Measurements from ENCODE around the gene EFCAB10.

GRCh38 chr7:105618016-105618296 lies 36.7 kb upstream of the EFCAB10 start:
- no peak for TF ChIP-seq EP300 (IDR thresholded peaks at IDR 0.05)
- no peak for TF ChIP-seq POLR2A (IDR thresholded peaks at IDR 0.05; ENCODE audit: low read depth)
- TF ChIP-seq, protein P1, sequence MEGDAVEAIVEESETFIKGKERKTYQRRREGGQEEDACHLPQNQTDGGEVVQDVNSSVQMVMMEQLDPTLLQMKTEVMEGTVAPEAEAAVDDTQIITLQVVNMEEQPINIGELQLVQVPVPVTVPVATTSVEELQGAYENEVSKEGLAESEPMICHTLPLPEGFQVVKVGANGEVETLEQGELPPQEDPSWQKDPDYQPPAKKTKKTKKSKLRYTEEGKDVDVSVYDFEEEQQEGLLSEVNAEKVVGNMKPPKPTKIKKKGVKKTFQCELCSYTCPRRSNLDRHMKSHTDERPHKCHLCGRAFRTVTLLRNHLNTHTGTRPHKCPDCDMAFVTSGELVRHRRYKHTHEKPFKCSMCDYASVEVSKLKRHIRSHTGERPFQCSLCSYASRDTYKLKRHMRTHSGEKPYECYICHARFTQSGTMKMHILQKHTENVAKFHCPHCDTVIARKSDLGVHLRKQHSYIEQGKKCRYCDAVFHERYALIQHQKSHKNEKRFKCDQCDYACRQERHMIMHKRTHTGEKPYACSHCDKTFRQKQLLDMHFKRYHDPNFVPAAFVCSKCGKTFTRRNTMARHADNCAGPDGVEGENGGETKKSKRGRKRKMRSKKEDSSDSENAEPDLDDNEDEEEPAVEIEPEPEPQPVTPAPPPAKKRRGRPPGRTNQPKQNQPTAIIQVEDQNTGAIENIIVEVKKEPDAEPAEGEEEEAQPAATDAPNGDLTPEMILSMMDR (IDR thresholded peaks at IDR 0.05), result no peak
